ENCODE data around the gene TUBG1.
A peak's percentile ranks its signal among the peaks of the same experiment; 100 is the strongest.
"Not testable (repeated sequence)": the region's sequence is repeated elsewhere in the genome, so short reads cannot be mapped to it uniquely, and the experiment has no call there.

Gene TUBG1

GRCh38 chr17:42578282-42578869, 31.1 kb upstream of the TUBG1 start:
- DNase-seq (ENCODE audit: low read depth in 1 of 2, low spot score in 1 of 2) = peak in 1 of 2 donors; percentile 68

- DNase-seq (ENCODE audit: low read depth in 1 of 2, low spot score in 1 of 2) = no peak
Observed at GRCh38 chr17:42579794-42580551, 29.5 kb upstream of the TUBG1 start.

DNA sequence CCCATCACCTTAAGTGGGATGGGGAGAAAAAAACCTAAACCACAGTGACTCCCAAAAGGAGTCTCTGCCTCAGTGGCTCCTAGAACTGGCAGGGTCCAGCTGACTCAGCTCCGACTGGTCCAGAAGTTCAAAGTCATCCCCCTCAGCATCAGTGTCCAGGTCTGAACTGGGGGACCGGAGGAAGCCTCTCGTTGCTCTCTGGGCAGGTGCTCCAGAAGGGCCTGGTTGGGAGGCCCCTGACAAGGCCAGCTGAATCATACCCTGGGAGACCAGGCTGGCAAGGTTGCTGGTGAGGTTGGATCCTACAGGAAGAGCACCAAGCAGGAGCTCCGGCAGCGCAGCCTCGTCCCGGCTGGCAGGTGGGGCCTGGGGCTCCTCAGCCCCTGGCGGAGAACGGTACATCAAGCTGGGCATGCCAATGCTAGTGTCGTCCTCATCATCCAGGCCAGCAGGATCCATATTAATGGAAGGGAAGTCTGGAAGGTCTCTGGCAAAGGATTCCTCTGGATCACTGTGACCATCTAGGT, 27.7 kb upstream of the TUBG1 start:
- DNase-seq (ENCODE audit: low read depth in 1 of 2, low spot score in 1 of 2) = no peak

- no peak for DNase-seq (ENCODE audit: low read depth in 1 of 2, low spot score in 1 of 2)
Observed at GRCh38 chr17:42584880-42585279, 24.6 kb upstream of the TUBG1 start.

DNA sequence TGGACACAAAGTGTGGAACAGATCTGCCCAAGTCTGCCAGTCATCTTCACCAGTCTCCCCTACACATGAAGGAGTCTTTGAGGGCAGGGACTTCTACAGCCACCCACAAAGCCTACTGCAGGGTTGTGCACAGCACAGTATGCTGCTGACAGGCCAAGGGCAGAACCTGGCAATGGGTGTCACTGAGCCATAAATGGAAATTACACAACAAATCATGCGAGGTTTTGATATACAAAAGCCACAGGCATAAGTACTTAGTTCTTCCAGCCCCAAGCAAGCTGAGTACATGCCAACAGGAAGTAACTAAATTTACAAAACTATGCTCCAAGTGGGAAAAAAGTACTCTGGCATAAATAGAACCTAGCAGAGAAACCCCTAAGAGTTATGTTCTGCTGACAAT, 24.1 kb upstream of the TUBG1 start:
- no peak for DNase-seq (ENCODE audit: low read depth in 1 of 2, low spot score in 1 of 2)

DNA sequence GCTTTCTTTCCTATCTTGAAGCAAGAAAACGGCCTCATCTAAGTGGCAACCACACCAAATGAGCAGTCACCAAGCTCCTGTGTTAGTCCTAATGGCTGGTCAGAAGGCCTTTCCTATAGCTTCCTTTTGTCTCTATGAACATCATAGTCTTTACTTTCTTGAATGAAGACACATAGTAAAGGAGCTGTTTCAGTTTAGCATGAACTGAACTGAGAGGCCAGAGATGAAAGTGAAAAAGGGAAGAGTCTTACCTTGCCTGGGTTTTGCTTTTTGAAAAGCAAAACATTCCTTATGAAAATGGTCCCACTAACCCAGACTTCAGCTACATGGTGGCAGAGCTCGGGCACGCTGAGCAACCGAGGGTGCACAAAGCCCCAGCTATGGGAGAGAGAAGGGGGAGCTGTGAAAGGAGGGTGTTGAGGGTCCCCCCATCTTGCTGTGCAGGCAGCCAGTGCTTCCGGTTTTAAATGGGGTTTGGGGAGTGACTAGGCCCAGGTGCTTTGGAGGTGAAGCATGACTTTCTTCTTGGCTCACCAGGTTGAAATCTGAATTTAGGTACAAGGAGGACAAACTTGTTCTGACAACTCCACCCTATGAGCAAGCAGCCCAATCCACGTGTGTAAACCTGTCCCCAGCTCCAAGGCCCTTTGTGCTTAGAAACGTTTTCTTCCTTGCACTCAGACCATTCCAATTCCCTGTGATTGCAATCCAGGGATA, 22.8 kb upstream of the TUBG1 start:
- DNase-seq (ENCODE audit: low read depth in 1 of 2, low spot score in 1 of 2) = no peak

GRCh38 chr17:42590886-42591285, 18.6 kb upstream of the TUBG1 start:
- DNase-seq (ENCODE audit: low read depth in 1 of 2, low spot score in 1 of 2) = no peak

- no peak for DNase-seq (ENCODE audit: low read depth in 1 of 2, low spot score in 1 of 2)
Observed at GRCh38 chr17:42591411-42591810, 18.1 kb upstream of the TUBG1 start.

DNA sequence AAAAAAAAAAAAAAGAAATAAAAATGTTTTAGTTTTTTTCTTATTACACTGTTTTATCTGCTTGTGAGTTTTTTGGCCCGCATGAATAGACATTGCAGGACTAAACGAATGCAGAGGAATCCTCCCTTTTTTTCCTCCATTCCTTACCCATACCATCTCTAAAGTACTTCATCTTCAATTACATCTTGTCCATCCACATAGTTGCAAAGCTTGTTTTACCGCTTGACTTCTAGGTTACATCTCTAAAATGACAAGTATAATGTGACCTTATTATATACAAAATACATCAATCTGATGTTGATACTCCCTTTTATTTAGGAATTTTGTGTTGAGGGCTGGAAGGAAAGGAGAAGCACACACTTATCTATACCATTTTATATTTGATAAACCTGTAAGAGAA, 13.1 kb upstream of the TUBG1 start:
- DNase-seq (ENCODE audit: low read depth in 1 of 2, low spot score in 1 of 2) = no peak

DNA sequence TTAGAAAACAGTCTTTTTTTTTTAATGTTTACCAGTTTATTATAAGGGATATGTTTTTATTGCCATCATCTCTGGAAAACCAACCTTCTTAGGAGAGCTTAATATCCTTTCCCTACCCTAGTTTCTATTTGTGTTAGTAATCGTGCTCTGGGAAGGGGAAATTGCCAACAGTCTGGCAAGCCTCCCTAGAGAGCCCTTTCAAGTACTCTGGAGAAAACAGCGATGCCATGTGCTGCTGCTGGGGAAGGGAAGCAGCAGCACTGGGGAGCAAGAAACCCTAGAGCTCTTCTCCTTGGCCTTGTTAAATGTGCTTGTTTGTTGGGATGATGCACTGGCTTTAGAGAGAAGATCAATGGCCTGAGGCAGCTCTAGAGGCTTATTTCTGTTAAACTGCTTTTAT, 10.6 kb upstream of the TUBG1 start:
- no peak for DNase-seq (ENCODE audit: low read depth in 1 of 2, low spot score in 1 of 2)

DNA sequence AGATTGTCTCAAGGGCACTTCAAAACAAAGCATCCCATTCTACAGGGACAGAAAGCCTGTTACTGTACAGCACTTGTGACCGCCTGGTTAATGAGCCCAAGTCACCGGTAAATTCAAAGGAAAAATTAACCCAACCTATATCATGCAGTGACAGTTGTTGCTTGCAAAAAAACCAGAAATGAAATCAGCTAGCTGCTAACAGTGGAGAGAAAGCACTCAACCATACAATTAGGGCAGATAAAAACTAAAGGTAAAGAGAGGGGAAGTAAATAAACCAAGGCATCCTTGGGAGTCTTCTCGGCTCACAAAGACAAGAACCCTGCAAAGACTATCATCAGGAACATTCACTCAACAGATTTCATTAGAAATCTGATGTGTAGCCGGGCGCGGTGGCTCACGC, 6.2 kb upstream of the TUBG1 start:
- no peak for DNase-seq (ENCODE audit: low read depth in 1 of 2, low spot score in 1 of 2)

GRCh38 chr17:42607769-42608168, 1.7 kb upstream of the TUBG1 start:
- DNase-seq (ENCODE audit: low read depth in 1 of 2, low spot score in 1 of 2) = no peak

DNA sequence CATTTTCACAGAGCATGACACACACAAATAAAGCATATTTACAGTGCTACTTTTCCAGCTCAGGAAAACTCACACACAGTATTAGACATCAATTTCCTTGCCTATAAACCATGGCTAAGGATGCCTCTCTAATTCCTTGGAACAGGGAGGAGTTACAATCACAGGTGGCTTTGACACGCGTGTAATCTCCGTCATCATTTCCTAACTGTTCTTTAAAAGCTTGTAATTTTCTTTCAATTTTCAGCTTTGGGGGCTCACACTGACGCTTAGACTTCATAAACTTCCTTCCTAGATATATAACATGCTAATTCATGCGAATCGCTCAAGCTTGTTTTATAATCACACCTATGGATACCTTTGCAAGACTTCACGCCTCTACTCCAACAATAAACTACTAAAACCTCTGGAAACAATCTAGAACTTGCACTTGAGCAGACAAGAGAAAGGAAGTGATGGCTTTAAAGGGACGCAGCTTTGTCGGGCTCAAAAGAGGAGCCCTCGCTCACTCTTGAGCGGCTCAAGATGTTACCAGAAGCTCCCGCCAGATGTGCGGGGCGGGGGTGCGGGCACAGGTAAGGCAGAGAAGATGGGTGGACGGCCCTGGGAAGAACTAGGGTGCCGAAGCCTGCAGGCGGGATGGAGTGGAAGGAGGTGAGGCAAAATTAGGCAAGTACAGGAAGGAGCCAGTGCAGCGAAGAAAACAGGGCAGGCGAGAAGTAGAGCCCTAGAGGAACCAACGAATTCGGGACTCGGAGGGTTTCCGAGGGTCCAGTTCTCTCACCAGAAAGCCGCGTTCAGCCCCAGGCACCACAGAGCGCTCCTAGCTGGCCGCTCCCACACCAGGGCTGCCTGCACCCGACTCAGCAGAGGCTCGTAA, 940 bp upstream of the TUBG1 start:
- DNase-seq (ENCODE audit: low read depth in 1 of 2, low spot score in 1 of 2) = no peak

- DNase-seq (ENCODE audit: low read depth in 1 of 2, low spot score in 1 of 2) = not testable (repeated sequence)
Observed at GRCh38 chr17:42609814-42610801, 625 bp downstream of the TUBG1 start.

DNA sequence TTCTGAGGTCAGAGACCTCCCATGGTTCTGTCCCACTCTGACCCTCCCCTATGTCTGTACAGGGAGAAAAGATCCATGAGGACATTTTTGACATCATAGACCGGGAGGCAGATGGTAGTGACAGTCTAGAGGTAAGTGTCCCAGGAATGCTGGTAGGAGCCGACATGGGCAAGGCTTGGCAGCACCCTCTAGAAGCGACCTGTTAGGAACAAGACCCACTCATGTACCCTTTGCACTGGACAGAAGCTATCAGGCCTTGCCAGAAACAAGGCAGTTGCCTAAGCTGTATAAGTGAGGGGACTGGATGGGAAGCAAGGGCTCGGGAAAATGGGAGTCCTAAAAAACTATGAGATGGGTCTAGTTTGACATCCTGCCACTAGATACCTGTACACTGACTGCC, 2.5 kb downstream of the TUBG1 start:
- no peak for DNase-seq (ENCODE audit: low read depth in 1 of 2, low spot score in 1 of 2)

DNA sequence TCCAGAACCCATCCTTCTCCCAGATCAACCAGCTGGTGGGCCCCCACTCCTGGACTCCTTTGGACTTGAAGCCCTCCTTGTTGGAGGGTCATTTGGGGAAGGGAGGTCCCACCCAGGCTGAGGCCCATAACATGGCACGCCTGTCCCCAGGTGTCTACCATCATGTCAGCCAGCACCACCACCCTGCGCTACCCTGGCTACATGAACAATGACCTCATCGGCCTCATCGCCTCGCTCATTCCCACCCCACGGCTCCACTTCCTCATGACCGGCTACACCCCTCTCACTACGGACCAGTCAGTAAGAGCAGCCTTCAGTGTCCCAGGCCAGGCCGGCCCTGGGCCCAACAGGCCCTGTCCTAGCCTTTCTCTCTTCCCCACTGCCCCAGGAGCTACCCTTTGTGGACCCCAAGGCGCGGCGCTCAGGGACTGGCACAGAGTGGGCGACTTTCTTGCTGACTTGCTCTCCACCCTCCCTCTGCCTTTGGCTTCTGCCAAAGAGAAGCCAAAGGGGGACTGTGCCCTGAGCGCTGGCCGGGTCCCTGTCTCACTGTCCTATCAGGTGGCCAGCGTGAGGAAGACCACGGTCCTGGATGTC, 4.3 kb downstream of the TUBG1 start:
- DNase-seq (ENCODE audit: low read depth in 1 of 2, low spot score in 1 of 2) = no peak

GRCh38 chr17:42617956-42618431, 8.5 kb downstream of the TUBG1 start:
- no peak for DNase-seq (ENCODE audit: low read depth in 1 of 2, low spot score in 1 of 2)

GRCh38 chr17:42618442-42619150, 9.1 kb downstream of the TUBG1 start:
- no peak for DNase-seq (ENCODE audit: low read depth in 1 of 2, low spot score in 1 of 2)

GRCh38 chr17:42621987-42622386, 12.5 kb downstream of the TUBG1 start:
- not testable (repeated sequence) for DNase-seq (ENCODE audit: low read depth in 1 of 2, low spot score in 1 of 2)

Data from activated CD4-positive, alpha-beta T cell treated with anti-CD3 and anti-CD28 coated beads, Interleukin-2, amount 50 U/mL, for 24 hours (primary cell).